GM21786 (cell line): Measurements from ENCODE around the gene ST13.
"Not testable (repeated sequence)": the region's sequence is repeated elsewhere in the genome, so short reads cannot be mapped to it uniquely, and the experiment has no call there.

Experiments used
- ATAC-seq: cut with Tn5 transposase; IDR thresholded peaks from one replicate; pipeline ENCODE4 v1.9.1; 2021; ENCODE audit not compliant: unreplicated experiment

The ST13 gene

GRCh38 chr22:40844951-40845350, 11.5 kb downstream of the ST13 start:
- ATAC-seq, result no peak

GRCh38 chr22:40838486-40838885, 18.0 kb downstream of the ST13 start:
- no peak for ATAC-seq

GRCh38 chr22:40834619-40835018, 21.8 kb downstream of the ST13 start:
- ATAC-seq, result no peak

- ATAC-seq, result no peak
Measured at GRCh38 chr22:40829131-40829530, 27.3 kb downstream of the ST13 start.

- ATAC-seq, result no peak
Measured at GRCh38 chr22:40826984-40827741, 29.3 kb downstream of the ST13 start.

- not testable (repeated sequence) for ATAC-seq
Measured at GRCh38 chr22:40826292-40826691, 30.1 kb downstream of the ST13 start.

GRCh38 chr22:40823426-40823825, 33.0 kb downstream of the ST13 start:
- ATAC-seq, result no peak

GRCh38 chr22:40819599-40820140, 36.8 kb downstream of the ST13 start:
- no peak for ATAC-seq

GRCh38 chr22:40818747-40819598, 37.5 kb downstream of the ST13 start, which contains the start of gene SLC25A17:
Gene SLC25A17, minus strand, starts transcription at chr22:40819346. Its CDS starts 98 bp downstream, at chr22:40819248.
- ATAC-seq, result peak; percentile 66

- ATAC-seq, result no peak
Measured at GRCh38 chr22:40818192-40818746, 38.2 kb downstream of the ST13 start.

- ATAC-seq, result no peak
Measured at GRCh38 chr22:40817737-40818136, 38.7 kb downstream of the ST13 start.

GRCh38 chr22:40813912-40814315, 42.5 kb downstream of the ST13 start:
- no peak for ATAC-seq

- ATAC-seq, result no peak
Measured at GRCh38 chr22:40808018-40808841, 48.2 kb downstream of the ST13 start.

- no peak for ATAC-seq
Measured at GRCh38 chr22:40806711-40807110, 49.7 kb downstream of the ST13 start.

GRCh38 chr22:40805699-40806203, 50.7 kb downstream of the ST13 start:
- ATAC-seq, result no peak

- no peak for ATAC-seq
Measured at GRCh38 chr22:40805239-40805638, 51.2 kb downstream of the ST13 start.

GRCh38 chr22:40803321-40803720, 53.1 kb downstream of the ST13 start:
- no peak for ATAC-seq

GRCh38 chr22:40799008-40799407, 57.4 kb downstream of the ST13 start:
- ATAC-seq, result no peak

- no peak for ATAC-seq
Measured at GRCh38 chr22:40797427-40797826, 59.0 kb downstream of the ST13 start.

- no peak for ATAC-seq
Measured at GRCh38 chr22:40792451-40792850, 64.0 kb downstream of the ST13 start.
